DOHH2 (cell line): ENCODE data around the gene SRSF12.

Source experiments
- H3F3A ChIP-seq: fragments of 200-600 bp; sonication (generic), shearing (Covaris generic); 2 replicates; pipeline ENCODE4 v1.6.0; 2016; ENCODE audit warnings: antibody characterized with exemption, mild to moderate bottlenecking; ENCODE audit not compliant: control insufficient read depth, insufficient read depth
- H3K27ac ChIP-seq: fragments of 200-600 bp; sonication (generic); 2 replicates; pipeline ENCODE4 v1.5.1; 2014; ENCODE audit warnings: low read depth, mild to moderate bottlenecking, low read length, moderate library complexity
- H3K27me3 ChIP-seq: fragments of 200-600 bp; sonication (generic); 2 replicates; pipeline ENCODE4 v1.6.1; 2014; ENCODE audit warnings: mild to moderate bottlenecking, low read length, mixed read lengths; ENCODE audit not compliant: control insufficient read depth
- H3K36me3 ChIP-seq: fragments of 200-600 bp; sonication (generic); 2 replicates; pipeline ENCODE4 v1.6.1; 2014; ENCODE audit warnings: mild to moderate bottlenecking, low read length, moderate library complexity, mixed read lengths; ENCODE audit not compliant: control insufficient read depth
- H3K4me1 ChIP-seq: fragments of 200-600 bp; sonication (generic); 2 replicates; pipeline ENCODE4 v1.6.1; 2014; ENCODE audit warnings: mild to moderate bottlenecking, low read length, mixed read lengths; ENCODE audit not compliant: control insufficient read depth
- H3K4me2 ChIP-seq: fragments of 200-600 bp; sonication (generic); 2 replicates; pipeline ENCODE4 v1.6.0; 2014; ENCODE audit warnings: mild to moderate bottlenecking, low read length, moderate library complexity
- H3K4me3 ChIP-seq: fragments of 200-600 bp; sonication (generic); 2 replicates; pipeline ENCODE4 v1.5.1; 2014; ENCODE audit warnings: mild to moderate bottlenecking, low read length, mixed read lengths
- H3K79me2 ChIP-seq: fragments of 200-600 bp; sonication (generic); 2 replicates; pipeline ENCODE4 v1.6.1; 2014; ENCODE audit warnings: mild to moderate bottlenecking, low read length, mixed read lengths; ENCODE audit not compliant: control insufficient read depth
- H3K9me2 ChIP-seq: fragments of 200-600 bp; sonication (generic); replicated peaks from 2 replicates; pipeline ENCODE4 v1.6.1; 2014; ENCODE audit warnings: mild to moderate bottlenecking, low read length, mixed read lengths; ENCODE audit not compliant: control insufficient read depth
- H3K9me3 ChIP-seq: fragments of 200-600 bp; sonication (generic); 2 replicates; pipeline ENCODE4 v1.6.1; 2014; ENCODE audit warnings: antibody characterized with exemption, low read length, mixed read lengths; ENCODE audit not compliant: control insufficient read depth, insufficient read depth
- H4K20me1 ChIP-seq: fragments of 200-600 bp; sonication (generic); 2 replicates; pipeline ENCODE4 v1.6.0; 2014; ENCODE audit warnings: low read depth, mild to moderate bottlenecking, antibody characterized with exemption, low read length, moderate library complexity; ENCODE audit not compliant: control insufficient read depth, insufficient read depth
- CTCF ChIP-seq: fragments of 200-600 bp; sonication (generic); IDR thresholded peaks from one replicate; pipeline ENCODE4 v1.5.1; 2014; ENCODE audit warnings: antibody characterized with exemption, mild to moderate bottlenecking, low read depth, low read length; ENCODE audit not compliant: poor library complexity, severe bottlenecking
- EZH2phosphoT487 ChIP-seq: fragments of 200-600 bp; sonication (generic); IDR thresholded peaks from 2 replicates; pipeline ENCODE4 v1.6.1; 2017; ENCODE audit warnings: borderline replicate concordance, mild to moderate bottlenecking, antibody characterized with exemption, low read length, moderate library complexity, mixed read lengths

Gene SRSF12

GRCh38 chr6:89120371-89120770 lies 2.5 kb upstream of the SRSF12 start:
- Histone ChIP-seq H3F3A (no peaks in the 10 kb centered on the region), H3K4me3 (no peak overlapping the region), H3K9me2 (no peaks in the 10 kb centered on the region), H3K27me3 (peaks cover 16% of the 10 kb centered on the region), H3K4me1 (peaks cover 6% of the 10 kb centered on the region; the same call in 1 of the 2 replicates), H3K9me3 (no peaks in the 10 kb centered on the region), H3K4me2 (no peak overlapping the region), H3K79me2 (no peaks in the 10 kb centered on the region), H3K27ac (no peak overlapping the region), H4K20me1 (no peaks in the 10 kb centered on the region), H3K36me3 (no peaks in the 10 kb centered on the region)
- TF ChIP-seq EZH2phosphoT487 (no peak), CTCF (no peak)

- no peaks in the 10 kb centered on the region for H3K36me3 ChIP-seq
- H3K27me3 ChIP-seq = peaks cover 16% of the 10 kb centered on the region
- no peaks in the 10 kb centered on the region for H4K20me1 ChIP-seq
- H3K9me2 ChIP-seq = no peaks in the 10 kb centered on the region
- H3F3A ChIP-seq = no peaks in the 10 kb centered on the region
- H3K4me3 ChIP-seq = no peak overlapping the region
- no peaks in the 10 kb centered on the region for H3K9me3 ChIP-seq
- no peak overlapping the region for H3K27ac ChIP-seq
- no peak overlapping the region for H3K4me2 ChIP-seq
- H3K4me1 ChIP-seq = peaks cover 6% of the 10 kb centered on the region; the same call in 1 of the 2 replicates
- no peak for TF ChIP-seq CTCF
- no peak for TF ChIP-seq EZH2phosphoT487
- no peaks in the 10 kb centered on the region for H3K79me2 ChIP-seq
Observed at GRCh38 chr6:89118931-89119330, 1.1 kb upstream of the SRSF12 start.

GRCh38 chr6:89116702-89117101 lies 1.2 kb downstream of the SRSF12 start:
- peak overlapping the region; percentile 73 for H3K4me2 ChIP-seq
- H3K9me2 ChIP-seq = no peaks in the 10 kb centered on the region
- peak overlapping the region; percentile 70; the same call in 1 of the 2 replicates for H3K4me3 ChIP-seq
- no peak for TF ChIP-seq EZH2phosphoT487
- no peak for TF ChIP-seq CTCF
- no peak overlapping the region for H3K27ac ChIP-seq
- H3K36me3 ChIP-seq = no peaks in the 10 kb centered on the region
- H3K9me3 ChIP-seq = no peaks in the 10 kb centered on the region
- no peaks in the 10 kb centered on the region for H3K79me2 ChIP-seq
- H3F3A ChIP-seq = no peaks in the 10 kb centered on the region
- H3K4me1 ChIP-seq = peaks cover 6% of the 10 kb centered on the region; the same call in 1 of the 2 replicates
- H4K20me1 ChIP-seq = no peaks in the 10 kb centered on the region
- H3K27me3 ChIP-seq = peaks cover 16% of the 10 kb centered on the region

GRCh38 chr6:89111933-89112332 lies 5.9 kb downstream of the SRSF12 start:
- Histone ChIP-seq H4K20me1 (no peaks in the 10 kb centered on the region), H3K4me1 (peaks cover 1% of the 10 kb centered on the region; the same call in 1 of the 2 replicates), H3K36me3 (no peaks in the 10 kb centered on the region), H3K4me2 (no peak overlapping the region), H3K79me2 (no peaks in the 10 kb centered on the region), H3K27ac (no peak overlapping the region), H3K4me3 (no peak overlapping the region), H3K27me3 (peaks cover 11% of the 10 kb centered on the region), H3K9me2 (no peaks in the 10 kb centered on the region), H3F3A (no peaks in the 10 kb centered on the region), H3K9me3 (no peaks in the 10 kb centered on the region)
- TF ChIP-seq CTCF (no peak), EZH2phosphoT487 (no peak)
